Subcutaneous adipose tissue (tissue), 4 donors: Measurements from ENCODE around the gene DIPK1B. TPM values are rescaled to one million over a fixed set of nuclear protein-coding genes. Genes with fewer than 3 reads are reported as not detected.

Experiments used
- CTCF ChIP-seq: fragments of 450-650 bp; IDR thresholded peaks from one replicate; pipeline ENCODE4 v1.5.1; 2016; ENCODE audit warnings: low read depth, mild to moderate bottlenecking, control low read depth, antibody characterized with exemption, moderate library complexity
- total RNA-seq, 4 donors: library from RNA; depleted of rRNA; stranded (reverse); fragments of >200 nt; gene quantifications; one replicate each; pipeline ENCODE4 v1.1.0, GENCODE V29; 2016

The DIPK1B gene
- total RNA-seq, 4 donors from 2014 or later: 1.9 to 7.9 (median 5.6) TPM

GRCh38 chr9:136759001-136759400 is 46.6 kb downstream of the DIPK1B start:
- TF ChIP-seq CTCF: no peak

- TF ChIP-seq CTCF: no peak
These were observed 47.3 kb downstream of the DIPK1B start for GRCh38 chr9:136759436-136760325.

GRCh38 chr9:136760424-136760823 is 48.1 kb downstream of the DIPK1B start:
- TF ChIP-seq CTCF: no peak

- TF ChIP-seq CTCF: no peak
These were observed 49.2 kb downstream of the DIPK1B start for GRCh38 chr9:136761545-136761981.

- TF ChIP-seq CTCF: no peak
These were observed 49.9 kb downstream of the DIPK1B start for GRCh38 chr9:136762221-136762691.

- no peak for TF ChIP-seq CTCF
These were observed 50.7 kb downstream of the DIPK1B start for GRCh38 chr9:136762915-136763648.

- no peak for TF ChIP-seq CTCF
These were observed 51.3 kb downstream of the DIPK1B start for GRCh38 chr9:136763649-136764035.
